ENCODE measurements around the gene ANKFN1.

Gene ANKFN1

GRCh38 chr17:56317351-56318208 is 164.3 kb downstream of the ANKFN1 start:
- Histone ChIP-seq H3K36me3 (replicated peaks) (no peaks in the 10 kb centered on the region), H3K4me3 (ENCODE audit: low read depth, low read length) (no peak overlapping the region), H3K27me3 (replicated peaks) (no peaks in the 10 kb centered on the region), H3K27ac (no peak overlapping the region)
- no peak for TF ChIP-seq CTCF (IDR thresholded peaks at IDR 0.05; ENCODE audit: low read depth, low read length, missing control alignments)
- in situ Hi-C loops (cut with HindIII; ENCODE audit: low pct_ligation_motif_present, low sequenced_read_pairs), result no loop called here
- DNase-seq, result no peak

GRCh38 chr17:56319531-56319930 is 166.3 kb downstream of the ANKFN1 start:
- peak; percentile 52 for TF ChIP-seq CTCF (IDR thresholded peaks at IDR 0.05; ENCODE audit: low read depth, low read length, missing control alignments)
- H3K4me3 ChIP-seq (ENCODE audit: low read depth, low read length), result no peak overlapping the region
- H3K27ac ChIP-seq, result no peak overlapping the region
- H3K36me3 ChIP-seq (replicated peaks), result no peaks in the 10 kb centered on the region
- DNase-seq, result no peak
- H3K27me3 ChIP-seq (replicated peaks), result no peaks in the 10 kb centered on the region
- in situ Hi-C loops (cut with HindIII; ENCODE audit: low pct_ligation_motif_present, low sequenced_read_pairs), result no loop called here

GRCh38 chr17:56320443-56320842 is 167.2 kb downstream of the ANKFN1 start:
- H3K36me3 ChIP-seq (replicated peaks), result no peaks in the 10 kb centered on the region
- H3K27ac ChIP-seq, result no peak overlapping the region
- in situ Hi-C loops (cut with HindIII; ENCODE audit: low pct_ligation_motif_present, low sequenced_read_pairs), result no loop called here
- DNase-seq, result no peak
- no peak overlapping the region for H3K4me3 ChIP-seq (ENCODE audit: low read depth, low read length)
- no peak for TF ChIP-seq CTCF (IDR thresholded peaks at IDR 0.05; ENCODE audit: low read depth, low read length, missing control alignments)
- no peaks in the 10 kb centered on the region for H3K27me3 ChIP-seq (replicated peaks)

- no peak overlapping the region for H3K4me3 ChIP-seq (ENCODE audit: low read depth, low read length)
- no peak for DNase-seq
- no peaks in the 10 kb centered on the region for H3K36me3 ChIP-seq (replicated peaks)
- TF ChIP-seq CTCF (IDR thresholded peaks at IDR 0.05; ENCODE audit: low read depth, low read length, missing control alignments), result no peak
- no peak overlapping the region for H3K27ac ChIP-seq
- H3K27me3 ChIP-seq (replicated peaks), result no peaks in the 10 kb centered on the region
- in situ Hi-C loops (cut with HindIII; ENCODE audit: low pct_ligation_motif_present, low sequenced_read_pairs), result no loop called here
These were observed 169.7 kb downstream of the ANKFN1 start for GRCh38 chr17:56322991-56323390.

- no peak overlapping the region for H3K4me3 ChIP-seq (ENCODE audit: low read depth, low read length)
- in situ Hi-C loops (cut with HindIII; ENCODE audit: low pct_ligation_motif_present, low sequenced_read_pairs), result no loop called here
- no peak for TF ChIP-seq CTCF (IDR thresholded peaks at IDR 0.05; ENCODE audit: low read depth, low read length, missing control alignments)
- no peaks in the 10 kb centered on the region for H3K36me3 ChIP-seq (replicated peaks)
- DNase-seq, result no peak
- no peak overlapping the region for H3K27ac ChIP-seq
- H3K27me3 ChIP-seq (replicated peaks), result no peaks in the 10 kb centered on the region
These were observed 171.4 kb downstream of the ANKFN1 start for GRCh38 chr17:56324676-56325075.
